GM23338 (cell line): ENCODE measurements around the gene COA8. TPM values are rescaled to one million over a fixed set of nuclear protein-coding genes. Genes with fewer than 3 reads are reported as not detected.

Experiments
- ATAC-seq: fragments of 200-7000 bp; cut with Tn5 transposase; 3 replicates; pipeline ENCODE4 v1.9.1; 2020
- DNase-seq: peaks from one replicate; pipeline ENCODE4 v3.0.0-alpha.2; 2015; ENCODE audit warnings: low spot score
- H2AFZ ChIP-seq: fragments of 200-600 bp; sonication (generic); 2 replicates; pipeline ENCODE4 v1.8.0; 2016; ENCODE audit warnings: antibody characterized with exemption, mild to moderate bottlenecking, moderate library complexity
- H3F3A ChIP-seq: fragments of 200-600 bp; sonication (generic); replicated peaks from 2 replicates; pipeline ENCODE4 v1.8.0; 2017; ENCODE audit warnings: antibody characterized with exemption, mixed run types, low read depth
- H3K27ac ChIP-seq: fragments of 200-600 bp; sonication (generic); 2 replicates; pipeline ENCODE4 v1.6.1; 2016; ENCODE audit warnings: low read depth
- H3K27me3 ChIP-seq: fragments of 200-600 bp; sonication (generic); 2 replicates; pipeline ENCODE4 v1.8.0; 2016; ENCODE audit warnings: mild to moderate bottlenecking, mixed run types, moderate library complexity; ENCODE audit not compliant: insufficient read depth
- H3K36me3 ChIP-seq: fragments of 200-600 bp; sonication (generic); 2 replicates; pipeline ENCODE4 v1.8.0; 2016; ENCODE audit warnings: mild to moderate bottlenecking; ENCODE audit not compliant: insufficient read depth
- H3K4me1 ChIP-seq: fragments of 200-600 bp; sonication (generic); 2 replicates; pipeline ENCODE4 v1.8.0; 2016; ENCODE audit warnings: mild to moderate bottlenecking, moderate library complexity; ENCODE audit not compliant: insufficient read depth
- H3K4me2 ChIP-seq: fragments of 200-600 bp; sonication (generic); 2 replicates; pipeline ENCODE4 v1.7.1; 2017; ENCODE audit warnings: mixed run types
- H3K4me3 ChIP-seq: fragments of 200-600 bp; sonication (generic); 2 replicates; pipeline ENCODE4 v1.6.1; 2016; ENCODE audit warnings: mixed run types
- H3K79me2 ChIP-seq: fragments of 200-600 bp; sonication (generic); replicated peaks from 2 replicates; pipeline ENCODE4 v1.8.0; 2017; ENCODE audit warnings: mild to moderate bottlenecking; ENCODE audit not compliant: insufficient read depth
- H3K9me2 ChIP-seq: fragments of 200-600 bp; sonication (generic); 2 replicates; pipeline ENCODE4 v1.8.0; 2017; ENCODE audit not compliant: insufficient read depth
- H4K20me1 ChIP-seq: fragments of 200-600 bp; sonication (generic); replicated peaks from 2 replicates; pipeline ENCODE4 v1.8.0; 2017; ENCODE audit warnings: mild to moderate bottlenecking; ENCODE audit not compliant: insufficient read depth
- H3K27ac Mint-ChIP-seq: 2 replicates; pipeline ENCODE4 v1.8.0; 2020; ENCODE audit warnings: inconsistent platforms, mild to moderate bottlenecking, moderate library complexity, mixed read lengths
- H3K27me3 Mint-ChIP-seq: 3 replicates; pipeline ENCODE4 v1.8.0; 2022; ENCODE audit warnings: low read depth, mild to moderate bottlenecking, moderate library complexity, mixed read lengths, inconsistent platforms; ENCODE audit not compliant: insufficient read depth, poor library complexity
- H3K36me3 Mint-ChIP-seq: 3 replicates; pipeline ENCODE4 v1.8.0; 2021; ENCODE audit warnings: low read depth, mild to moderate bottlenecking, inconsistent platforms, moderate library complexity, mixed read lengths
- H3K4me1 Mint-ChIP-seq: 3 replicates; pipeline ENCODE4 v1.8.0; 2020; ENCODE audit warnings: mild to moderate bottlenecking, inconsistent platforms, mixed read lengths
- H3K4me3 Mint-ChIP-seq: 3 replicates; pipeline ENCODE4 v1.8.0; 2021; ENCODE audit warnings: moderate library complexity, mild to moderate bottlenecking, inconsistent platforms, mixed read lengths
- H3K9me3 Mint-ChIP-seq: 3 replicates; pipeline ENCODE4 v1.8.0; 2020; ENCODE audit warnings: moderate library complexity, mild to moderate bottlenecking, inconsistent platforms, mixed read lengths
- CREB1 ChIP-seq: fragments of 250-450 bp; sonication (Bioruptor Pico); IDR thresholded peaks from 2 replicates; pipeline ENCODE4 v1.5.0; 2020; ENCODE audit warnings: low read depth, mild to moderate bottlenecking, moderate library complexity
- EZH2 ChIP-seq: fragments of 200-600 bp; sonication (generic); IDR thresholded peaks from one replicate; pipeline ENCODE4 v1.8.0; 2017; ENCODE audit warnings: antibody characterized with exemption, mild to moderate bottlenecking, low read depth; ENCODE audit not compliant: unreplicated experiment
- EZH2phosphoT487 ChIP-seq: fragments of 200-600 bp; sonication (generic); IDR thresholded peaks from one replicate; pipeline ENCODE4 v1.8.1; 2018; ENCODE audit warnings: antibody characterized with exemption; ENCODE audit not compliant: unreplicated experiment
- JUNB ChIP-seq: IDR thresholded peaks from one replicate; pipeline ENCODE4 v1.6.1; 2016; ENCODE audit warnings: antibody characterized with exemption; ENCODE audit not compliant: unreplicated experiment
- NANOG ChIP-seq: IDR thresholded peaks from 2 replicates; pipeline ENCODE4 v1.6.1; 2016; ENCODE audit warnings: antibody characterized with exemption, borderline replicate concordance
- POLR2AphosphoS5 ChIP-seq: IDR thresholded peaks from 2 replicates; pipeline ENCODE4 v1.6.1; 2016; ENCODE audit warnings: antibody characterized with exemption, low read depth
- STAT1 ChIP-seq: IDR thresholded peaks from one replicate; pipeline ENCODE4 v1.6.1; 2016; ENCODE audit warnings: antibody characterized with exemption; ENCODE audit not compliant: unreplicated experiment
- ZNF114 ChIP-seq: fragments of 250-450 bp; sonication (Bioruptor Pico); IDR thresholded peaks from 2 replicates; pipeline ENCODE4 v1.5.0; 2020; ENCODE audit warnings: mild to moderate bottlenecking, moderate library complexity
- ZNF331 ChIP-seq: fragments of 250-450 bp; sonication (Bioruptor Pico); IDR thresholded peaks from 2 replicates; pipeline ENCODE4 v1.5.0; 2020; ENCODE audit warnings: low read depth, mild to moderate bottlenecking, moderate library complexity
- polyA plus RNA-seq: library from polyadenylated mRNA; unstranded; fragments of >200 nt; fragmentation: Nextera tagmentation; extraction: Ambion mirVana; gene quantifications from 2 replicates; pipeline ENCODE4 v1.2.1, GENCODE V29; 2016
- total RNA-seq: library from RNA; depleted of rRNA; stranded (reverse); fragments of >200 nt; shearing (Covaris generic); gene quantifications from 2 replicates; pipeline ENCODE4 v1.2.3, GENCODE V29; 2014
- TF ChIP-seq, protein P1 (sequence below), 2 experiments: fragments of 200-600 bp in 1 of 2; sonication (generic) in 1 of 2; conservative IDR thresholded peaks; 2 replicates each; pipeline versions ENCODE4 v1.5.1 to v1.6.1; 2016 to 2017; ENCODE audit warnings: antibody characterized with exemption in 2 of 2, low read depth in 2 of 2, mild to moderate bottlenecking in 2 of 2, moderate library complexity in 1 of 2
- TF ChIP-seq, protein P2 (sequence below): IDR thresholded peaks from 2 replicates; pipeline ENCODE4 v1.6.1; 2016; ENCODE audit warnings: antibody characterized with exemption
- TF ChIP-seq, protein P3 (sequence below): IDR thresholded peaks from one replicate; pipeline ENCODE4 v1.6.1; 2018; ENCODE audit warnings: antibody characterized with exemption; ENCODE audit not compliant: unreplicated experiment
- TF ChIP-seq, protein P4 (sequence below): fragments of 250-450 bp; sonication (Bioruptor Pico); IDR thresholded peaks from 2 replicates; pipeline ENCODE4 v1.5.0; 2020; ENCODE audit warnings: mild to moderate bottlenecking, moderate library complexity

Gene COA8
- total and polyA plus RNA-seq, 2 experiments from 2014 or later = 61.3 to 130 TPM

DNA sequence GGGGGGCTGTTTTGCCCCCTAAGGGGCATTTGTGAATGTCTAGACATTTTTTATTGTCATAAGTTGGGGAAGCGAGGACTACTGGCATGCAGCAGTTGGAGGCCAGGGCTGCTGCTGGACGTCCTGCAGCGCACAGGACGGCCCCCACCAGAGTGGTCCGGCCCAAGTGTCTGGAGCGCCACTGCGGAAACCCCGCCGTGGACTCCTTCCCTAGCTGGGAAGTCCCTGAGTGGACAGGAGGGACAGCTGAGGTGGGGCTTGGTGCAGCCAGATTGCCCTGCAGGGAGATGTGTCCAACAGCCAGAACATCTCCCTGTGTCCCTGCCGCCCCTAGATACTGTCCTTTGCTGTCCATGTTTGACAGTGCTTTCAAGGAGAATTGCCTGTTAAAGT, 45.6 kb upstream of the COA8 start:
- no peak for DNase-seq
- H3K79me2 ChIP-seq = no peaks in the 10 kb centered on the region
- no peaks in the 10 kb centered on the region for H3K27me3 ChIP-seq
- peaks cover 11% of the 10 kb centered on the region for H4K20me1 ChIP-seq
- peaks cover 36% of the 10 kb centered on the region for H3K27me3 Mint-ChIP-seq
- no peak overlapping the region for H3K4me2 ChIP-seq
- H3K4me1 Mint-ChIP-seq = peaks cover 23% of the 10 kb centered on the region
- peaks cover 18% of the 10 kb centered on the region for H3K36me3 Mint-ChIP-seq
- no peak overlapping the region for H2AFZ ChIP-seq
- H3K27ac Mint-ChIP-seq = no peak overlapping the region; the same call in 1 of the 2 replicates
- no peaks in the 10 kb centered on the region; the same call in 2 of the 3 replicates for H3K9me3 Mint-ChIP-seq
- no peaks in the 10 kb centered on the region; the same call in 1 of the 2 replicates for H3K36me3 ChIP-seq
- H3K27ac ChIP-seq = no peak overlapping the region
- no peak for ATAC-seq
- TF ChIP-seq, protein P1, sequence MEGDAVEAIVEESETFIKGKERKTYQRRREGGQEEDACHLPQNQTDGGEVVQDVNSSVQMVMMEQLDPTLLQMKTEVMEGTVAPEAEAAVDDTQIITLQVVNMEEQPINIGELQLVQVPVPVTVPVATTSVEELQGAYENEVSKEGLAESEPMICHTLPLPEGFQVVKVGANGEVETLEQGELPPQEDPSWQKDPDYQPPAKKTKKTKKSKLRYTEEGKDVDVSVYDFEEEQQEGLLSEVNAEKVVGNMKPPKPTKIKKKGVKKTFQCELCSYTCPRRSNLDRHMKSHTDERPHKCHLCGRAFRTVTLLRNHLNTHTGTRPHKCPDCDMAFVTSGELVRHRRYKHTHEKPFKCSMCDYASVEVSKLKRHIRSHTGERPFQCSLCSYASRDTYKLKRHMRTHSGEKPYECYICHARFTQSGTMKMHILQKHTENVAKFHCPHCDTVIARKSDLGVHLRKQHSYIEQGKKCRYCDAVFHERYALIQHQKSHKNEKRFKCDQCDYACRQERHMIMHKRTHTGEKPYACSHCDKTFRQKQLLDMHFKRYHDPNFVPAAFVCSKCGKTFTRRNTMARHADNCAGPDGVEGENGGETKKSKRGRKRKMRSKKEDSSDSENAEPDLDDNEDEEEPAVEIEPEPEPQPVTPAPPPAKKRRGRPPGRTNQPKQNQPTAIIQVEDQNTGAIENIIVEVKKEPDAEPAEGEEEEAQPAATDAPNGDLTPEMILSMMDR (conservative IDR thresholded peaks at IDR 0.05; ENCODE audit: low read depth in 2 of 2) = no peak
- TF ChIP-seq, protein P2, sequence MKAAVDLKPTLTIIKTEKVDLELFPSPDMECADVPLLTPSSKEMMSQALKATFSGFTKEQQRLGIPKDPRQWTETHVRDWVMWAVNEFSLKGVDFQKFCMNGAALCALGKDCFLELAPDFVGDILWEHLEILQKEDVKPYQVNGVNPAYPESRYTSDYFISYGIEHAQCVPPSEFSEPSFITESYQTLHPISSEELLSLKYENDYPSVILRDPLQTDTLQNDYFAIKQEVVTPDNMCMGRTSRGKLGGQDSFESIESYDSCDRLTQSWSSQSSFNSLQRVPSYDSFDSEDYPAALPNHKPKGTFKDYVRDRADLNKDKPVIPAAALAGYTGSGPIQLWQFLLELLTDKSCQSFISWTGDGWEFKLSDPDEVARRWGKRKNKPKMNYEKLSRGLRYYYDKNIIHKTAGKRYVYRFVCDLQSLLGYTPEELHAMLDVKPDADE = no peak
- TF ChIP-seq, protein P3, sequence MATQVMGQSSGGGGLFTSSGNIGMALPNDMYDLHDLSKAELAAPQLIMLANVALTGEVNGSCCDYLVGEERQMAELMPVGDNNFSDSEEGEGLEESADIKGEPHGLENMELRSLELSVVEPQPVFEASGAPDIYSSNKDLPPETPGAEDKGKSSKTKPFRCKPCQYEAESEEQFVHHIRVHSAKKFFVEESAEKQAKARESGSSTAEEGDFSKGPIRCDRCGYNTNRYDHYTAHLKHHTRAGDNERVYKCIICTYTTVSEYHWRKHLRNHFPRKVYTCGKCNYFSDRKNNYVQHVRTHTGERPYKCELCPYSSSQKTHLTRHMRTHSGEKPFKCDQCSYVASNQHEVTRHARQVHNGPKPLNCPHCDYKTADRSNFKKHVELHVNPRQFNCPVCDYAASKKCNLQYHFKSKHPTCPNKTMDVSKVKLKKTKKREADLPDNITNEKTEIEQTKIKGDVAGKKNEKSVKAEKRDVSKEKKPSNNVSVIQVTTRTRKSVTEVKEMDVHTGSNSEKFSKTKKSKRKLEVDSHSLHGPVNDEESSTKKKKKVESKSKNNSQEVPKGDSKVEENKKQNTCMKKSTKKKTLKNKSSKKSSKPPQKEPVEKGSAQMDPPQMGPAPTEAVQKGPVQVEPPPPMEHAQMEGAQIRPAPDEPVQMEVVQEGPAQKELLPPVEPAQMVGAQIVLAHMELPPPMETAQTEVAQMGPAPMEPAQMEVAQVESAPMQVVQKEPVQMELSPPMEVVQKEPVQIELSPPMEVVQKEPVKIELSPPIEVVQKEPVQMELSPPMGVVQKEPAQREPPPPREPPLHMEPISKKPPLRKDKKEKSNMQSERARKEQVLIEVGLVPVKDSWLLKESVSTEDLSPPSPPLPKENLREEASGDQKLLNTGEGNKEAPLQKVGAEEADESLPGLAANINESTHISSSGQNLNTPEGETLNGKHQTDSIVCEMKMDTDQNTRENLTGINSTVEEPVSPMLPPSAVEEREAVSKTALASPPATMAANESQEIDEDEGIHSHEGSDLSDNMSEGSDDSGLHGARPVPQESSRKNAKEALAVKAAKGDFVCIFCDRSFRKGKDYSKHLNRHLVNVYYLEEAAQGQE = no peak
- TF ChIP-seq POLR2AphosphoS5 (no peak), ZNF331 (CRISPR knock-in tag) (no peak), EZH2 (no peak), ZNF114 (no peak), NANOG (no peak), EZH2phosphoT487 (no peak), CREB1 (CRISPR knock-in tag) (no peak), JUNB (no peak), STAT1 (no peak)
- TF ChIP-seq, protein P4, sequence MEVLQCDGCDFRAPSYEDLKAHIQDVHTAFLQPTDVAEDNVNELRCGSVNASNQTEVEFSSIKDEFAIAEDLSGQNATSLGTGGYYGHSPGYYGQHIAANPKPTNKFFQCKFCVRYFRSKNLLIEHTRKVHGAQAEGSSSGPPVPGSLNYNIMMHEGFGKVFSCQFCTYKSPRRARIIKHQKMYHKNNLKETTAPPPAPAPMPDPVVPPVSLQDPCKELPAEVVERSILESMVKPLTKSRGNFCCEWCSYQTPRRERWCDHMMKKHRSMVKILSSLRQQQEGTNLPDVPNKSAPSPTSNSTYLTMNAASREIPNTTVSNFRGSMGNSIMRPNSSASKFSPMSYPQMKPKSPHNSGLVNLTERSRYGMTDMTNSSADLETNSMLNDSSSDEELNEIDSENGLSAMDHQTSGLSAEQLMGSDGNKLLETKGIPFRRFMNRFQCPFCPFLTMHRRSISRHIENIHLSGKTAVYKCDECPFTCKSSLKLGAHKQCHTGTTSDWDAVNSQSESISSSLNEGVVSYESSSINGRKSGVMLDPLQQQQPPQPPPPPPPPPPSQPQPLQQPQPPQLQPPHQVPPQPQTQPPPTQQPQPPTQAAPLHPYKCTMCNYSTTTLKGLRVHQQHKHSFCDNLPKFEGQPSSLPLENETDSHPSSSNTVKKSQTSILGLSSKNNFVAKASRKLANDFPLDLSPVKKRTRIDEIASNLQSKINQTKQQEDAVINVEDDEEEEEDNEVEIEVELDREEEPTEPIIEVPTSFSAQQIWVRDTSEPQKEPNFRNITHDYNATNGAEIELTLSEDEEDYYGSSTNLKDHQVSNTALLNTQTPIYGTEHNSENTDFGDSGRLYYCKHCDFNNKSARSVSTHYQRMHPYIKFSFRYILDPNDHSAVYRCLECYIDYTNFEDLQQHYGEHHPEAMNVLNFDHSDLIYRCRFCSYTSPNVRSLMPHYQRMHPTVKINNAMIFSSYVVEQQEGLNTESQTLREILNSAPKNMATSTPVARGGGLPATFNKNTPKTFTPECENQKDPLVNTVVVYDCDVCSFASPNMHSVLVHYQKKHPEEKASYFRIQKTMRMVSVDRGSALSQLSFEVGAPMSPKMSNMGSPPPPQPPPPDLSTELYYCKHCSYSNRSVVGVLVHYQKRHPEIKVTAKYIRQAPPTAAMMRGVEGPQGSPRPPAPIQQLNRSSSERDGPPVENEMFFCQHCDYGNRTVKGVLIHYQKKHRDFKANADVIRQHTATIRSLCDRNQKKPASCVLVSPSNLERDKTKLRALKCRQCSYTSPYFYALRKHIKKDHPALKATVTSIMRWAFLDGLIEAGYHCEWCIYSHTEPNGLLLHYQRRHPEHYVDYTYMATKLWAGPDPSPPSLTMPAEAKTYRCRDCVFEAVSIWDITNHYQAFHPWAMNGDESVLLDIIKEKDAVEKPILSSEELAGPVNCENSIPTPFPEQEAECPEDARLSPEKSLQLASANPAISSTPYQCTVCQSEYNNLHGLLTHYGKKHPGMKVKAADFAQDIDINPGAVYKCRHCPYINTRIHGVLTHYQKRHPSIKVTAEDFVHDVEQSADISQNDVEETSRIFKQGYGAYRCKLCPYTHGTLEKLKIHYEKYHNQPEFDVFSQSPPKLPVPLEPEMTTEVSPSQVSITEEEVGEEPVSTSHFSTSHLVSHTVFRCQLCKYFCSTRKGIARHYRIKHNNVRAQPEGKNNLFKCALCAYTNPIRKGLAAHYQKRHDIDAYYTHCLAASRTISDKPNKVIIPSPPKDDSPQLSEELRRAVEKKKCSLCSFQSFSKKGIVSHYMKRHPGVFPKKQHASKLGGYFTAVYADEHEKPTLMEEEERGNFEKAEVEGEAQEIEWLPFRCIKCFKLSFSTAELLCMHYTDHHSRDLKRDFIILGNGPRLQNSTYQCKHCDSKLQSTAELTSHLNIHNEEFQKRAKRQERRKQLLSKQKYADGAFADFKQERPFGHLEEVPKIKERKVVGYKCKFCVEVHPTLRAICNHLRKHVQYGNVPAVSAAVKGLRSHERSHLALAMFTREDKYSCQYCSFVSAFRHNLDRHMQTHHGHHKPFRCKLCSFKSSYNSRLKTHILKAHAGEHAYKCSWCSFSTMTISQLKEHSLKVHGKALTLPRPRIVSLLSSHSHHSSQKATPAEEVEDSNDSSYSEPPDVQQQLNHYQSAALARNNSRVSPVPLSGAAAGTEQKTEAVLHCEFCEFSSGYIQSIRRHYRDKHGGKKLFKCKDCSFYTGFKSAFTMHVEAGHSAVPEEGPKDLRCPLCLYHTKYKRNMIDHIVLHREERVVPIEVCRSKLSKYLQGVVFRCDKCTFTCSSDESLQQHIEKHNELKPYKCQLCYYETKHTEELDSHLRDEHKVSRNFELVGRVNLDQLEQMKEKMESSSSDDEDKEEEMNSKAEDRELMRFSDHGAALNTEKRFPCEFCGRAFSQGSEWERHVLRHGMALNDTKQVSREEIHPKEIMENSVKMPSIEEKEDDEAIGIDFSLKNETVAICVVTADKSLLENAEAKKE (CRISPR knock-in tag) = no peak
- H3F3A ChIP-seq = peaks cover 32% of the 10 kb centered on the region
- H3K4me3 ChIP-seq = no peak overlapping the region
- no peaks in the 10 kb centered on the region for H3K9me2 ChIP-seq
- H3K4me3 Mint-ChIP-seq = no peak overlapping the region
- peaks cover 14% of the 10 kb centered on the region for H3K4me1 ChIP-seq
